NCI-H2227 (cell line): ENCODE data around the gene CYBA.

Experiments used
- DNase-seq: peaks from one replicate; lab custom pipeline; 2025; ENCODE audit not compliant: unreplicated experiment; lab: John Stamatoyannopoulos, UW

The CYBA gene

DNA sequence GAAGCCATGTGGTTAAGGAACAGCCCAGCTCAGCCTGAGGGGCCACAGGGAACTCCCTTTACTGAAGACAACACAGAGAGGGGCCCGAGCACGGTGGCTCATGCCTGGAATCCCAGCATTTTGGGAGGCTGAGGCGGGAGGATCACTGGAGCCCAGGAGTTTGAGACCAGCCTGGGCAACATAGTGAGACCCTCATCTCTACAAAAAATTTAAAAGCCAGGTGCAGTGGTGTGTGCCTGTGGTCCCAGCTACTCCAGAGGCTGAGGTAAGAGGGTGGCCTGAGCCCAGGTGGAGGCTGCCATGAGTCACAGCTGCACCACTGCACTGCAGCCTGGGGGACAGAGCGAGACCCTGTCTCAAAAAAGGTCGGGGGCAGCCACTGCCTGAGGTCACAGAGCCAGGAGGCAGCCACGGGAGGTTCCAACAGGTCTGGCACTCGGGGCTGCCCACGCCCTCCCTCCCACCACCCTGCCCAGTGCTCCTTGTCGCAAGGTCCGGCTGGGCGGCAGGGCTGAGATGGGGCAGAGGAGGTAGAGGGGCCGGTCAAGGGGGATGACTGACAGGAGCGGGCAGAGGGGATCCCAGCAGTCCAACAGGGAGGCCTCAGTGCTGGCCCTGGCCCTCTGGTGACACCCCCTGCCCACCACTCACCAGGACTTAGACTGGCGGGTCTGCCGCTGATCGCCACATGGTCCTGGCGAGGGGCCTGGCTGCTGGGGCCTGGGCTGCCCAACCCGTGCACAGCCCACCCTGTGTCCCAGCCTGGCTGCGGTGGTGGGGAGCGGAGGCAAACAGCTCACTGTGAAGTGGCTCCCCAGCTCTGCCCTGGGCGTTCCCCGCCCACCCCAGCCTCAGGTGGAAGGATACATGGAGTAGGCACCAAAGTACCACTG lies 3.4 kb downstream of the CYBA start:
- DNase-seq = no peak

DNA sequence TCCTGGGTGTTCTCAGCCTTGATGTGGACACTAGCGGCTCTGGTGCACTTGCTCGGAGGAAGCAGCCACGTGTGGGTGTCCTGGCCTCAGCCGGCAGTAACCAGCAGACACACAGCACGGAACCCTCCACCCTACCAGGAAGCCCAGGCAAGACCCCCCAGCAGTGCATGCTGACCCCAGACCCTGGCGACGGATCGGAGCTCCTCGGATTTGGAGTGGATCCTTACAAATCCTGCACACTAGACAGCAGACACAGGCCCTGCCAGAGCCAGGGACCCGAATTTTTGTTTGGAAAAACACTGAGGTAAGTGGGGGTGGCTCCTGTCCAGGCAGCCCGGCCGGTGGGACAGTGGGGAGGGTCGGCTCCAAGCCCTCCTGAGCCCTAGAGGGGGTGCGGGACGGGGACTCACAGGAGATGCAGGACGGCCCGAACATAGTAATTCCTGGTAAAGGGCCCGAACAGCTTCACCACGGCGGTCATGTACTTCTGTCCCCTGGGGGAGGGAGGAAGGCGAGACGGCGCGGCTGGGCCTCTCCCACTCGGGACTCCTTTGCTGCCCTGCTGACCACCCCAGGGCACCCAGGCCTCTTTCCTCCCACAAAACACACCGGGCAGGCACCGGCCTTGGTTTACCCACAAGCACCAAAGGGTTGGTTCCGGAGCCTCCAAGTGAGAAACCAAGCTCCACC lies 4.4 kb downstream of the CYBA start:
- no peak for DNase-seq

DNA sequence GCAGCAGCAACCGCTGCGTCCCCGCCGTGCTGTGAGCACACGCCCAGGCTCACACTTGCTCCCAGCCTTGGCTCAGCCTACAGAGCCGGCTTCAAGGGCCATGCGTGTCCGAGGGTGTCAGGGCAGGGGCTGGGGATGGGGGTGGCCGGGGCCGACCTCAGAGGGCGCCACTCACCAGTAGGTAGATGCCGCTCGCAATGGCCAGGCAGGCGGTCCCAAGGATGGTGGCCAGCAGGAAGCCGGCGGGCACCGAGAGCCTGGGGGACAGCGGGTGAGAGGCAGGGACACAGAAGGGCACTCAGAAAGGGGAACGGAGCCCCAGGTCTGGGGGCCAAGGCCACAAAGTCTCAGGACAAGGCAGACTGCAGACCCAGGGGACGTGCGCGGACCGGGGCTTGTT lies 4.9 kb downstream of the CYBA start:
- DNase-seq = no peak

DNA sequence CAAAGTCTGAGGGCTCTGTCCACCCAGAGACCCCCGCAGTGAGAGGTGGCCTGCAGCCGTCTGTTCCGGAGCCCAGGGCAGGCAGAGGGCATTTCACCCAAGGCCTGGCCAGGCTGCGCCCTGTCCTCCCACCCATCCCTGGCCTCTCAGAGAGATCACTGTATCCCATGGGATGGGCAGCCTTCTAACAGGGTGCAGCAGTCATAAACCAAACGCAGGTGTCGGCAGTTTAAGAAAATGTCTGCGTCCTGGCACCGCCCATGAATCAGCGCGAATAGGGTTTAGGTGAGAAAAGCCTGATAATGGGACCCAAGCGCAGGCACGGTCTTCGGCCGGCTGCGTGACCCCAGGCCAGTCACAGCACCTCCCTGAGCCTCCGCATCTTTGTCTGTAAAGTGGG lies 5.4 kb downstream of the CYBA start:
- DNase-seq = no peak

DNA sequence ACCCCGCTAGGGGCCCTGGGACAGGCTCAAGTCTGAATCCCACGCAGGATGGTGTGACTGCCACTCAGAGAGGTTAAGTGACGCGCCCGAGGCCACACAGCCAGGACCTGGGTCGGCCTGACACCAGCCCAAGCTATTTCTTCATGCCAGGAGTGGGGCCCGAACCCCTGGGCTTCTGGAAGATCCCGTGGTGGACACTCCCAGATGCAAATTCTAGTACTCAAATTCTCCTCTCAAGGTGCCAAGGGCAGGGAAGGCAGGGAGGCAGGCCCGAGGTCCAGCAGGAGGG lies 7.3 kb downstream of the CYBA start:
- no peak for DNase-seq

DNA sequence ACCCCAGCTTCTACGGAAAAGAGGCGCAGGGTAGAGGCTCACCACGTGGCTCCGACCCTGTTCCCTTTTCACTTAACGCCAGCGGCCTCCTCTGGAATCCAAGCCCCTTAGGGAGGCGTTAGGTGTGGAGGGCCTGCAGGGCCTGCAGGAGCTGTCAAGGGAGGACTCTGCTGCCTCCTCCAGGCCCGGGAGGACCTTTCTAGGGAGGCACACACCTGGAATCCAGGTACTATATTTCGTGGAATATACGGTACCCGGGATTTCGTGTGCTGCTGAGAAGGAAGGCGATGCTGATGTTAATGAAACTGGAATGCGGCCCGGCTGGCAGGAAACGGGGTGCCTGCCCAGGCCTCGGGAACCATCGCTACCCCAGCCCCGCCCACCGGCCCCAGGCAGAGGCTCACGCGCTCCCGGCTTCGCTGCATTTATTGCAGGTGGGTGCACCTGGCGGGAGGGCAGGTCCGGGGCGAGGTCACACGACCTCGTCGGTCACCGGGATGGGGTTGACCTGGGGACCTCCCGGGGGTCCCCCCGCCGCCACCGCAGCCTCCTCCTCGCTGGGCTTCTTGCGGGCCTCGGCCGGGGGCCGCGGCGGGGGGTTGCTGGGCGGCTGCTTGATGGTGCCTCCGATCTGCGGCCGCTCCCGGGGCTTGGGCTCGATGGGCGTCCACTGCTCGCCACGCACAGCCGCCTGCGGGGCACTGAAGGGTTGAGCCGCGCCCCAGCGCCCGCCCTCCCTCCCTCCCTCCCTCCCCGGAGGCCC lies 7.8 kb downstream of the CYBA start:
- DNase-seq = no peak

DNA sequence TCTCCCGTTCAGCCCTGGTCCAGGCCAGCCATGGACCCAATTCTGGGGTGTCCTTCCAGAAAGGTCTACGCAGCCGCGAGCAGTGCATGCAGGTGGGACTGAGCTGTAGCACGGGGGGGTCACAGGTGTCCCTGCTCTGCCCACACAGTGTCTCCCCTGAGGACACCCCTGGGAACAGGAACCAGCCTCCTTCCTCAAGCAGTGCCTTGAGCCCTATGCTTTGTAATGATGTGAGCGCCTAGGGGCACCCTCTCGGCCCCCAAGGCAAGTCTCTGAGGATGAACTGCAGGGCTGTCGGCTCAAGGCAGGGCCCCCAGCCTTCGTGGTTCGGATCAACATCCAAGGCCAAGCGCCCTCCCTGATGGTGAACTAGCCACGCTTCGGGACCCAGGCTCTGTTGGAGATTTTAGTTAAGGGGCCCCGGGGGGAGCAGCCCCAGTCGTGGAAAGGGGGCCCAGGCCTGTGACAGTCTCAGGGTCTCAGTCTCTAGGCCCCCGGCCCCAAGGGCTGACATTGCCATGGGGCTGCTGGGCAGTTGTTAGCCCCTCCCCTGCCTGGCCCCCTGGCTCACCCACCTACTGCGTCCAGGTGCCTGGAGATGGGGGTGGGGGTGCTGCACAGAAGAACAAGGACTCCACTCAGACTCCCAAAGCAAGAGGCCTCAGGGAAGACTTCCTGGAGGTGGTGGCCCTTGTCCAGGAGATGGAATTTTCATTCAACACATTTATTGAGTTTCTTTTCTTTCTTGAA lies 10.2 kb downstream of the CYBA start:
- no peak for DNase-seq

DNA sequence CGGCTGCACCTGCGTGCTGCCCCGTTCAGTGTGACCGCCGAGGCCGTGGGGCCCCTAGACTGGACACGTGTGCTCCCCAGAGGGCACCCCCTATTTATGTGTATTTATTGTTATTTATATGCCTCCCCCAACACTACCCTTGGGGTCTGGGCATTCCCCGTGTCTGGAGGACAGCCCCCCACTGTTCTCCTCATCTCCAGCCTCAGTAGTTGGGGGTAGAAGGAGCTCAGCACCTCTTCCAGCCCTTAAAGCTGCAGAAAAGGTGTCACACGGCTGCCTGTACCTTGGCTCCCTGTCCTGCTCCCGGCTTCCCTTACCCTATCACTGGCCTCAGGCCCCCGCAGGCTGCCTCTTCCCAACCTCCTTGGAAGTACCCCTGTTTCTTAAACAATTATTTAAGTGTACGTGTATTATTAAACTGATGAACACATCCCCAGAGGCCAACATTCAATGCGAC lies 10.8 kb downstream of the CYBA start:
- DNase-seq = no peak

DNA sequence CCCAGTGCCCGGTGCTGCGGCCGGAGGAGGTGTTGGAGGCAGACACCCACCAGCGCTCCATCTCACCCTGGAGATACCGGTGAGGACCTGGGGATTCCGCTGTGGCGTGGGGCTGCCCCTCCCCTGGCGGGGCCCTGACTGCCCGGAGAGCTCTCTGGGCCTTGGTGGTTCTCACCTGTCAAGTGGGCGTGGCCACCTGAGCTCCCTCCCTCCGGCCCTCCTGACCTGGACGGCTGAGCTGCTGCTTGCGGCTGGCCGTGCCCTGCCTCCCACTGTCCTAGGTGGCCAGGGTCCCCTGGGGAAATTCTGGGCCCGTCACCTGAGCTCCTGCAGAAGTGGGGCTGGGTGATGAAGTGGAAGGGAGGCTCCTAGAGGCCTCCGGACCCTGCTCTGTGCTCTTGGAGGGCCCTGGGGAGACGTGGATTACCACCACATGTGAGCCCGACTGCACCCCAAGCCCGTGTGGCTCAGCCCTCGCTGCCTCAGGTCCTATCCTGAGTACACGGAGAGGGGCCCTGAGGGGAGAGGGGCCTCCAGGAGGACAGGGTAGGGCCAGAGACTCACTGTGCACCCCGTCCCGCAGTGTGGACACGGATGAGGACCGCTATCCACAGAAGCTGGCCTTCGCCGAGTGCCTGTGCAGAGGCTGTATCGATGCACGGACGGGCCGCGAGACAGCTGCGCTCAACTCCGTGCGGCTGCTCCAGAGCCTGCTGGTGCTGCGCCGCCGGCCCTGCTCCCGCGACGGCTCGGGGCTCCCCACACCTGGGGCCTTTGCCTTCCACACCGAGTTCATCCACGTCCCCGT lies 11.4 kb downstream of the CYBA start:
- no peak for DNase-seq

DNA sequence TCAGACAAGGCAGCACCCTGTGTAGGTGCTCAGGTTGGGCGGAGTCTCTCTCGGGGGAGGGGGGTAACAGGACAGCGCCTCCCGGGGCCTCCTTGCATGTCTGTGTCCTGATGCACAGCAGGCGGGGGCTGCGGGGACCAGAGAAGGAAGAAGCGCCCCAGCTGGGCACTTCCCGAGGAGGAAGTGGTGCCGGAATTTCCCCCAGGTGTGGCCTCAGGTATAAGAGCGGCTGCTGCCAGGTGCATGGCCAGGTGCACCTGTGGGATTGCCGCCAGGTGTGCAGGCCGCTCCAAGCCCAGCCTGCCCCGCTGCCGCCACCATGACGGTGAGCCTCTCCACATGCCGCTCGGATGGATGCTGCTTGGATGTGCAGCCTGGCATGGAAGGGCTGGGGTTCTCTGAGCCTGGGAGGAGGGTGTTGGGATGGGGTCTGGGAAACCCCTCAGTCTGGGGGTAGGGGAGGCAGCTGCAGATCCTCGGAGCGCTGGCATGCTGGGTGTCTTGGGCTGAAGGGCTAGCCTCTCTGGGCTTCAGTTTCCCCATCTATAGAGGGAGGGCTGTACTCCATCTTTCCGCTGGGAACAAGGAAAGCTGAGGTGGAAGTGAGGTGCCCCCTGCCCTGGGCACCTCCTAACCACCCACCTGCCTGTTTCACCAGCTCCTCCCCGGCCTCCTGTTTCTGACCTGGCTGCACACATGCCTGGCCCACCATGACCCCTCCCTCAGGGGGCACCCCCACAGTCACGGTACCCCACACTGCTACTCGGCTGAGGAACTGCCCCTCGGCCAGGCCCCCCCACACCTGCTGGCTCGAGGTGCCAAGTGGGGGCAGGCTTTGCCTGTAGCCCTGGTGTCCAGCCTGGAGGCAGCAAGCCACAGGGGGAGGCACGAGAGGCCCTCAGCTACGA lies 12.3 kb downstream of the CYBA start, which contains the start of gene IL17C:
IL17C (plus strand) TSS at position 250 of the 908 bp plus-strand sequence; CDS start at position 320, 70 bp downstream.
- DNase-seq = no peak

DNA sequence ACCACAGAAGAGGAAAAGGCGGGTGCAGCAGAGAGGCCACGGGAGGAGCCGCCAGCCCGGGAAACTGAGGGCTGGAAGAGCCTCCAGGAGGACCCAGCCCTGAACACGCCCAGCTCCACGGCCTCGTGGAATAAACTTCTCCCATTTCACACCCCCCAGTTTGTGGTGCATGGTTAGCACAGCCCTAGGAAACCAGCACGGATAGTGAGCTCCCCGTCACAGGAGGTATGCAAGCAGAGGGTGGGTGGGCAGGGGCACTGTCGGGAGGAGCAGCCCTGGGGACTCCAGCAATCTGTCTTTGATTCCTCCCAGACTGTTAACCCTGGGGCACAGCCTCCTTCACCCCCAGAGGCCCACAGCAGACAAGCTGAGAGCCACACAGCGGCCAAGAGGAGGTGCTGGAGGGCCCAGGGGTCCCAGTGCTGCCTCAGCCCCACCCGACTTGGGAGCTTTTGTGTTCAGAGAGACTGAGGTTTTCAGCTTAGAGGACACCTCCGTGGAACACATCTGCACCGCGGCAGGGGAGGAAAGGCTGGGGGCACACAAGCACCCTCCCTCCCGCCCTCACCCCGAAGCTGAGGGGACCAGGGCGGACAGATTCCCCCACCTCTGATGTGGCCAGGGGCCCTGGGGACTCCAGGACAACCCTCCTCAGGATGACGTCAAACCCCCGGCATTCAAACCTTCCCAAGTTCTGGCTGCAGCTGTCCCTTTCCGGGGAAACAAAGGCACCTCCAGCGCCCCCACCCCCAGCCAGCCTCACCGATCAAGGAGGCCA lies 14.2 kb downstream of the CYBA start:
- no peak for DNase-seq

DNA sequence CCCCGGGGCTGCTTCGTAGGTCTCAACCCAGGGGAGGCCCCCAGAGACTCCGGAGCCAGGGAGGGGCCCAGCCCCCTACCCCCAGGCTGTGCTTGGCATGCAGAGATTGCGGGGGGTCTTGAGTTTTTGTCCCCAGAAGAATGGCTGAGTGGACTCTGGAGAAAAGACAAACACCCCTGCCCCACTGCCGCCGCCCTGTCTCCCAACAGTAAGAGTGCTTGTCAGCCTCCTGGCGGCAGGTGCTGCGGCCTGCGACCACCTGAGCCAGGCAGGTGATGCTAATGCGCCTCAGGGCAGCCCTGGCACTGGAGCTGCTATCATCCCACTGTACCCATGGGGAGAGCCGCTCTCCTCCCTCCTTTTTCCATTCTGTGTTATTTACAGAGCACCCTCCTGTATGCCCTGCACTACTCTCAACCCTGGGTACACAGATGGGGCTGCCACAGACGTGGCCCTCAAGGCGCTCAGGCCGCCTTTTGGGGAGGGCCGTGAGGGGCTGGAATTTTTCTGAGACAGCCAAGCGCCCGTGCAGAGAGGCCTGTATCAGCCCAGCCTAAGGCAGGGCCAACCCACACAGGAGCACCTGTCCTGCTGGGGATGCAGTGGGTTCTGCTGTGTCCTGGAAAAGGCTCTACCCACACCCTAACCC lies 15.1 kb downstream of the CYBA start:
- no peak for DNase-seq

DNA sequence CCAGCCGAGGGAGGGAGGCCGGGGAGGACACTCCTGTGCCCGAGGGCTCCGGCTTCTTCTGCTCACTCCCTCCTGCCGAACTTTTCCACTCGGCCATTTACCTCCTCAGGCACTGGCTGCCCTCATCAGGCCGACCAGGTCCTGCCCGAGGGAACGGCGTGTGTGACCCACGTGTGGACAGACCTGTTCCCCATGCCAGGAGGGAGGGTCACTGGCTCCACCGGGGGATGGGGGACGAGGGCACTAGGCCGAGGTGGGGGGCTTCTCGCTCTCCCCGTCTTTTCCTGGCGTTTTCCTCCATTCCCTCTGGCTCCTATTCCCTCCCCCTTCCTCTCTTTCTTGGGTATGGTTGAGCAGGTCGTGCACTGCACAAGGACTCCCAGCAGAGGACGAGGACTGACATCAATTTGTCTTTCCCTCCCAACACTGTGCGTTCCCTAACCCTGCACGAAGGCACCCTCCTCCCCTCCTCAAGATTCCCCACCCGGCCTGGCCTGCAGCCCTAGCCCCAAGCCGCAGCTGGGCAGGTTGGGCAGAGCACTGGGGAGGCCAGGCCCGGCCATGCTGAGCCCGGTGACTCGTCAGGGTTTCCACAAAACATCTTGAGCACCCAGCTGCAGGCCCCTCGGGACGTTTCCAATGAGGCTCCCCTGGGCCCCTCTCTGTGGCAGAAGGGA lies 15.7 kb downstream of the CYBA start:
- DNase-seq = no peak

DNA sequence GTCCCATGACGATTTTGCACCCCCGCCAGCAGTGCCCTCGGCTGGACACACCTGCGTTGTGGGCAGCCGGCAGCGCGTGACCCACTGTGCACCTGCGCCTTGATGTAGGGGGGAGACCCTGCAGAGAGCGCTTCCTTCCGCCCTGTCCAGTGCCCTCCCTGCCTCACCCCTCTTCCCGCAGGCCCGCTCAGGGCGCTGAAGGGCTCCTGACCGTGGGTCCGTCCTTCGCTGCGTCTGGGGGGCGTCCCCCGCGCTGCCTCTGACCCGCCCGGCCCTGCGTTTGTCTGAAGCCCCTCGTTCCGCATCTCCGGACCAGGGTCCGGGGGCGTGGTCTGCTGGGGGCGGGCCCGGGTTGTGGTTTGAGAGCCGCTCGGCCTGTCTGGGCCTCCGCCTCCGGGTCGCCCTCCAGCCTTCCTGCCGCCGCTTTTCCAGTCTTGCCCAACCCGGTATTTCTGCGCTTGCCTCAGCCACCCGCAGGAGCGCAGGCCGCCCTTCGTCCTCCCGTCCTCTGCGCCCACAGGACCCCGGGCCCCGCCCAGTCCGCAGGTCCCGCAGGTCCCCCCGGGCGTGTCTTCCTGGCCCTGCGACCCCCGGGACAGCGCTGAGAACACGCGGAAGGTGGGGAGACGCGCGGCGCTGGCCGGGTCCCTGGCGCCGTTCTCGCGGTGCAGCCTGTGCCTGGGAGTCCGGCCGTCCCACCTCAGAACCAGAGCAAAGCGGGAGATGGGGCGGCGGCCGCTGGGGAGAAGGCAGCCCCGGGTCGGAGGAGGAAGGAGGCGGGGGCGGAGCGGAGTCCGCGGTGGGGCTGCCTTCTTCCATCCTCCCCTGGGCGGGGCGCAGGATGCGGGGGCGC lies 16.5 kb downstream of the CYBA start:
- no peak for DNase-seq

DNA sequence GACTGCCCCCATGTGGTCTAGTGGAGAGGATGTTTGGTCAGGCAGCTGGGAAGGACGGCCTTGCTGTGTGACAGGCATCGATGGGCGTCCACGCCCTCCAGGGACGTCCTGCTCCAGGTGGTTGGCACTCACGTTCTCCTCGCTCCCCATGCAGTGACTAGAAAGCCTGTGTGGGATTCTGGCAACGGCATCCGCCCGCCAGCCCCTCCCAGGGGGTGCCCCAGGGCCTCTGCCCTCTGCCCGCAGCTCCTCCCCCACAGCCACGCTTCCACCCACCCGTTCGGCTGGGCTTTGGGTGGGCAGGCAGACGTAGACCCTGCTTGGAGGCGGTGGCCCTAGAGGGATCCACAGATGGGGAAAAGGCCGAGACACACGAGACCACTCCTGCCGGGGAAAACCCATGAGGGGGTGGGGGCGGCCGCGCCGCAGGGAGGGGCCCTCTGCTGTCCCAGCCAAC lies 17.1 kb downstream of the CYBA start:
- no peak for DNase-seq

DNA sequence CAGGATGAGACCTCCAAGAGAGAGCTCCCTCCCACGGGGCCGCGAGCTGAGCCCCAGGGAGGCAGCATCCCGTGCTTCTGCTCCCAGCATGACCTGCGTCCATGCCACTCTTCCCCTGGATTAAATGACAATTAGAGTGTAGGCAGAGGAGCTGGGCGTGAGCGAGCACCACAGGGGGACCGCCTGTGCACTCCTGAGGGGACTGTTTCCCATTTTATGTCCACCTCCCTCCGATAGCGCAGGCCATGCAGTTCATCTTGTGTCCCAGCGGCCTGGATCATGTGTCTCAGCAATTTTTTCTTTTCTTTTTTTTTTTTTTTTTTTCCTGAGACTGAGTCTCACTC lies 18.3 kb downstream of the CYBA start:
- no peak for DNase-seq
